ENCODE measurements around the gene LENG1. TPM values are rescaled to one million over a fixed set of nuclear protein-coding genes. Genes with fewer than 3 reads are reported as not detected.

The LENG1 gene
- total and polyA plus RNA-seq, 10 donors: 7.4 to 14.6 (median 9.0) TPM

DNA sequence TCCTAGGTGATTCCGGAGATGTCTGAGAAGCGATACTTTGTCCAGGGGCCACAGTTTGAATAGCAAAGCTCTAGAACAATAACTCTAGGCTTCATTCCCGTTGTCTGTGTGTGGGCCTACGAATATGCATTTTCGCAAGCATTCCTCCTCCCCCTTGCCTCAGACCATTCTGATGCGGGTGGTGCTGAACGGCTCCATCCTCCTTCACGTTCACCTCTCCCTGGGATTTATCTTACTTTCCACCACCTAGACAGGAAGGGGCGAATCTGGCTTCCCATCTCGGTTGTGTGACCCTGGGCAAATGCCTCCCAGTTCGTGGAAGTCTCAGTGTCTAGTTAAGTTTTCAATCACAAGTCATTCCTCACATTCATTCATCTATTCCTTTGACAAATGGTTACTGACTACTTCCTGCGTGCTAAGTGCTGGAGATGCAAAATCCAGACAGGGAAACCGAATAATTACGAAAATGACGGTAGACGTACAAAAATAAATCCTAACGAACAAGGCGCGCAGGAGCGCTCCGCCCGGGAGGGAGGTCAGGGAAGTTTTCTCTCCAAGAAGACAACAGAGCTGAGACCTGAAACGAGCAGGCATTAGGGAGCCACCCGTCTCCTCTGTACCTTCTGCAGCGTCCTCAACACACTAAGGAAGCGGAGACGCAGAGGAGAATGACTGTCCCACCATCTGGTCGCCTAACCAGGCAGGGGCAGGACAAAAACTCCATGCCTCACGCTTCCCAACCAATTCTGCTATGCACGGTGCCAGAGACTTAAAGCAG lies 23.2 kb downstream of the LENG1 start:
- intact Hi-C loops (cut with DNase I; ENCODE audit: low total_unique reads): no loop called here
- TF ChIP-seq, protein P1, sequence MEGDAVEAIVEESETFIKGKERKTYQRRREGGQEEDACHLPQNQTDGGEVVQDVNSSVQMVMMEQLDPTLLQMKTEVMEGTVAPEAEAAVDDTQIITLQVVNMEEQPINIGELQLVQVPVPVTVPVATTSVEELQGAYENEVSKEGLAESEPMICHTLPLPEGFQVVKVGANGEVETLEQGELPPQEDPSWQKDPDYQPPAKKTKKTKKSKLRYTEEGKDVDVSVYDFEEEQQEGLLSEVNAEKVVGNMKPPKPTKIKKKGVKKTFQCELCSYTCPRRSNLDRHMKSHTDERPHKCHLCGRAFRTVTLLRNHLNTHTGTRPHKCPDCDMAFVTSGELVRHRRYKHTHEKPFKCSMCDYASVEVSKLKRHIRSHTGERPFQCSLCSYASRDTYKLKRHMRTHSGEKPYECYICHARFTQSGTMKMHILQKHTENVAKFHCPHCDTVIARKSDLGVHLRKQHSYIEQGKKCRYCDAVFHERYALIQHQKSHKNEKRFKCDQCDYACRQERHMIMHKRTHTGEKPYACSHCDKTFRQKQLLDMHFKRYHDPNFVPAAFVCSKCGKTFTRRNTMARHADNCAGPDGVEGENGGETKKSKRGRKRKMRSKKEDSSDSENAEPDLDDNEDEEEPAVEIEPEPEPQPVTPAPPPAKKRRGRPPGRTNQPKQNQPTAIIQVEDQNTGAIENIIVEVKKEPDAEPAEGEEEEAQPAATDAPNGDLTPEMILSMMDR (IDR thresholded peaks at IDR 0.05 in 8 of 11, conservative IDR thresholded peaks at IDR 0.05 in 3 of 11): no peak
- TF ChIP-seq POLR2AphosphoS5 (IDR thresholded peaks at IDR 0.05) (no peak), POLR2A (IDR thresholded peaks at IDR 0.05) (no peak)
- DNase-seq: no peak
- Histone ChIP-seq H3K27ac (peak overlapping the region in 7 of 8 donors; percentile 62 to 98 (median 82)), H3K4me3 (peak overlapping the region; percentile 14 to 97 (median 48)), H3K27me3 (replicated peaks in 1 of 7) (no peaks in the 10 kb centered on the region), H3K36me3 (peaks cover 0 to 47% (median 19%) of the 10 kb centered on the region in 6 donors), H3K4me1 (peaks cover 24 to 47% (median 45%) of the 10 kb centered on the region in 6 donors), H3K9me3 (no peaks in the 10 kb centered on the region)
- 6 to 7% (median 7%) methylated on average over 28 to 30 of the region's 30 CpGs for WGBS, 5 donors

DNA sequence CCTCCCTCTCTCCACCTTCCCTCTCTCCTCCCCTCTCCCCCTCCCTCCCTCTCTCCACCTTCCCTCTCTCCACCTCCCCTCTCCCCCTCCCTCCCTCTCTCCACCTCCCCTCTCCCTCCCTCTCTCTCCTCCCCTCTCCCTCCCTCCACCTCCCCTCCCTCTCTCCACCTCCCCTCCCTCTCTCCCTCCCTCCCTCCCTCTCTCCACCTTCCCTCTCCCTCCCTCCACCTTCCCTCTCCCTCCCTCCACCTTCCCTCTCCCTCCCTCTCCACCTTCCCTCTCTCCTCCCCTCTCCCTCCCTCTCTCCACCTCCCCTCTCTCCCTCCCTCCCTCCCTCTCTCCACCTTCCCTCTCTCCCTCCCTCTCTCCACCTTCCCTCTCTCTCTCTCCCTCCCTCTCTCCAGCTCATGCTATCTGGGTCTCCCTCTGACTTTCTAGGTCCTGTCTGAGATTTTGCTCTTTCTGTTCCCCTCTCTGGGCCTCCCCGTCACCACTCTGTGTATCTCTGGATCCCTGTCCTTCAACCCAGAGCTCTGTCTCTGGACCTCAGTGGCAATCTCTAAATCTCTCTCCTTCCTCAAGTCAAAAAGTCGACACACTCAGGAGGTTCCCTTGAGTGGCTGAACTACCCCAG lies 25.4 kb downstream of the LENG1 start:
- 62 to 80% (median 69%) methylated on average over 2 of the region's 2 CpGs for WGBS, 5 donors
- peaks cover 15 to 25% (median 23%) of the 10 kb centered on the region in 6 donors for H3K4me1 ChIP-seq

DNA sequence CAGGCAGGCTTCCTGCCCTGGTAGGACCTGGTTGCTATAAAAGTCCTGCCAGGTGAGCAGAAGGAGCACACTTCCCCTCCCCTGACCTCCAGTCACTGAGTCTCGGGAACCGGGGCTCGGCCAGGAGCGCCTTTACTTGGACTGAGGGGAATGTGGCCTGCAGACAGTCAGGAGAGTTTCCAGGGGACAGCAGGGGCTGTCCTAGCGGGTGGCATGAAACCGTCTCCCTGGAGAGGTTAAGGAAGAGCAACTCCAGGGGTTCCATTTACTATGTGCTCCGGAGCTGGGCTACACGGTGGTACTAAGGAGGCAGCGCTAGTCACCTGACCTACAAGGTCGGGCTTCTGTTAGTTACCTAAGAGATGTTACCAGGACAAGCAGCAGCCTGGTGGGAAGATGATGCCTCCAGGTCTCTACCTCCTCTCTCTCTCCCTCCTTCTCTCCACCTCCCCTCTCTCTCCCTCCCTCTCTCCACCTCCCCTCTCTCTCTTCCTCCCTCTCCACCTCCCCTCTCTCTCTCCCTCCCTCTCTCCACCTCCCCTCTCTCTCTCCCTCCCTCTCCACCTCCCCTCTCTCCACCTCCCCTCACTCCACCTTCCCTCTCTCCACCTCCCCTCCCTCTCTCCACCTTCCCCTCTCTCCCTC lies 26.1 kb downstream of the LENG1 start:
- TF ChIP-seq, protein P1 (IDR thresholded peaks at IDR 0.05 in 8 of 11, conservative IDR thresholded peaks at IDR 0.05 in 3 of 11): no peak
- peak in 1 of 3 donors; percentile 17 for TF ChIP-seq POLR2AphosphoS5 (IDR thresholded peaks at IDR 0.05)
- WGBS, 5 donors: 76 to 87% (median 84%) methylated on average over 10 of the region's 10 CpGs
- intact Hi-C loops (cut with DNase I; ENCODE audit: low total_unique reads): no loop called here

More for the DNA sequence above, 25.4 kb downstream of the LENG1 start:
- H3K27ac ChIP-seq: no peak overlapping the region
- H3K27me3 ChIP-seq (replicated peaks in 1 of 7): no peaks in the 10 kb centered on the region
- TF ChIP-seq POLR2AphosphoS5 (IDR thresholded peaks at IDR 0.05): no peak
- no peak for TF ChIP-seq POLR2A (IDR thresholded peaks at IDR 0.05)
- TF ChIP-seq, protein P1 (IDR thresholded peaks at IDR 0.05 in 8 of 11, conservative IDR thresholded peaks at IDR 0.05 in 3 of 11): no peak
- intact Hi-C loops (cut with DNase I; ENCODE audit: low total_unique reads): no loop called here
- no peaks in the 10 kb centered on the region for H3K9me3 ChIP-seq
- DNase-seq: no peak
- H3K4me3 ChIP-seq: no peak overlapping the region
- H3K36me3 ChIP-seq: peaks cover 2 to 49% (median 28%) of the 10 kb centered on the region in 6 donors

More for the DNA sequence above, 26.1 kb downstream of the LENG1 start:
- no peak for DNase-seq
- Histone ChIP-seq H3K27me3 (replicated peaks in 1 of 7) (no peaks in the 10 kb centered on the region), H3K4me3 (no peak overlapping the region), H3K4me1 (peaks cover 8 to 19% (median 17%) of the 10 kb centered on the region in 6 donors), H3K9me3 (no peaks in the 10 kb centered on the region), H3K27ac (no peak overlapping the region), H3K36me3 (peaks cover 4 to 51% (median 35%) of the 10 kb centered on the region in 6 donors)

Measured in spleen (tissue), 11 donors.